Astrocyte (in vitro differentiated cells and primary cell): ENCODE measurements around the gene GRIN3A. TPM values are rescaled to one million over a fixed set of nuclear protein-coding genes. Genes with fewer than 3 reads are reported as not detected.

Source experiments
- DNase-seq: peaks from one replicate; pipeline ENCODE4 v3.0.0-alpha.2; 2010; ENCODE audit warnings: low read depth
- FAIRE-seq: peaks from 2 replicates; lab custom pipeline; 2011; peaks lifted over from hg19 to GRCh38; lab: Jason Lieb, UNC
- H2AFZ ChIP-seq: 2 replicates; pipeline ENCODE4 v1.6.0; 2012; ENCODE audit warnings: low read depth, low read length, inconsistent platforms
- H3K27ac ChIP-seq: 2 replicates; pipeline ENCODE4 v1.5.1; 2011; ENCODE audit warnings: low read depth, low read length, inconsistent platforms
- H3K27me3 ChIP-seq: 2 replicates; pipeline ENCODE4 v1.6.0; 2011; ENCODE audit warnings: low read length, inconsistent platforms; ENCODE audit not compliant: insufficient read depth
- H3K36me3 ChIP-seq: 2 replicates; pipeline ENCODE4 v1.5.1; 2011; ENCODE audit warnings: low read length, inconsistent platforms; ENCODE audit not compliant: insufficient read depth
- H3K4me1 ChIP-seq: 2 replicates; pipeline ENCODE4 v1.5.1; 2011; ENCODE audit warnings: low read length, inconsistent platforms; ENCODE audit not compliant: insufficient read depth
- H3K4me2 ChIP-seq: 2 replicates; pipeline ENCODE4 v1.6.0; 2012; ENCODE audit warnings: low read length, inconsistent platforms
- H3K4me3 ChIP-seq: 2 replicates; pipeline ENCODE4 v1.5.1; 2011; ENCODE audit warnings: low read depth, mild to moderate bottlenecking, low read length, inconsistent platforms; ENCODE audit not compliant: insufficient read depth
- H3K79me2 ChIP-seq: 2 replicates; pipeline ENCODE4 v1.6.0; 2012; ENCODE audit warnings: mild to moderate bottlenecking, low read length, inconsistent platforms; ENCODE audit not compliant: insufficient read depth
- H3K9ac ChIP-seq: 2 replicates; pipeline ENCODE4 v1.6.0; 2012; ENCODE audit warnings: mild to moderate bottlenecking, low read length, inconsistent platforms
- H3K9me3 ChIP-seq: 2 replicates; pipeline ENCODE4 v1.5.1; 2012; ENCODE audit warnings: low read depth, mild to moderate bottlenecking, low read length, inconsistent platforms; ENCODE audit not compliant: insufficient read depth
- H4K20me1 ChIP-seq: 2 replicates; pipeline ENCODE4 v1.6.0; 2012; ENCODE audit warnings: low read length, inconsistent platforms; ENCODE audit not compliant: insufficient read depth
- H3K27ac Mint-ChIP-seq: one replicate; pipeline ENCODE4 v1.8.0; 2021; ENCODE audit warnings: mild to moderate bottlenecking, mixed read lengths; ENCODE audit not compliant: unreplicated experiment
- H3K27me3 Mint-ChIP-seq: one replicate; pipeline ENCODE4 v1.8.0; 2021; ENCODE audit warnings: low read depth, mixed read lengths; ENCODE audit not compliant: unreplicated experiment
- H3K36me3 Mint-ChIP-seq: one replicate; pipeline ENCODE4 v1.8.0; 2021; ENCODE audit warnings: low read depth, mixed read lengths; ENCODE audit not compliant: unreplicated experiment
- H3K4me1 Mint-ChIP-seq: one replicate; pipeline ENCODE4 v1.8.0; 2021; ENCODE audit warnings: low read depth, mixed read lengths; ENCODE audit not compliant: unreplicated experiment
- H3K4me3 Mint-ChIP-seq: one replicate; pipeline ENCODE4 v1.8.0; 2021; ENCODE audit warnings: mild to moderate bottlenecking, moderate library complexity, mixed read lengths; ENCODE audit not compliant: unreplicated experiment
- H3K9me3 Mint-ChIP-seq: one replicate; pipeline ENCODE4 v1.8.0; 2021; ENCODE audit warnings: mild to moderate bottlenecking, mixed read lengths; ENCODE audit not compliant: unreplicated experiment
- CTCF ChIP-seq: IDR thresholded peaks from 2 replicates; pipeline ENCODE4 v1.5.1; 2011; ENCODE audit warnings: low read depth, mild to moderate bottlenecking, inconsistent platforms, low read length, moderate library complexity; ENCODE audit not compliant: insufficient read depth
- EZH2 ChIP-seq: IDR thresholded peaks from 2 replicates; pipeline ENCODE4 v1.6.1; 2012; ENCODE audit warnings: mild to moderate bottlenecking, low read length, inconsistent platforms; ENCODE audit not compliant: insufficient read depth
- total RNA-seq: library from RNA; stranded (reverse); gene quantifications from 2 replicates; pipeline ENCODE4 v1.2.1, GENCODE V29; 2021

GRIN3A gene
- total RNA-seq, 1 donor from 2014 or later, result not detected

DNA sequence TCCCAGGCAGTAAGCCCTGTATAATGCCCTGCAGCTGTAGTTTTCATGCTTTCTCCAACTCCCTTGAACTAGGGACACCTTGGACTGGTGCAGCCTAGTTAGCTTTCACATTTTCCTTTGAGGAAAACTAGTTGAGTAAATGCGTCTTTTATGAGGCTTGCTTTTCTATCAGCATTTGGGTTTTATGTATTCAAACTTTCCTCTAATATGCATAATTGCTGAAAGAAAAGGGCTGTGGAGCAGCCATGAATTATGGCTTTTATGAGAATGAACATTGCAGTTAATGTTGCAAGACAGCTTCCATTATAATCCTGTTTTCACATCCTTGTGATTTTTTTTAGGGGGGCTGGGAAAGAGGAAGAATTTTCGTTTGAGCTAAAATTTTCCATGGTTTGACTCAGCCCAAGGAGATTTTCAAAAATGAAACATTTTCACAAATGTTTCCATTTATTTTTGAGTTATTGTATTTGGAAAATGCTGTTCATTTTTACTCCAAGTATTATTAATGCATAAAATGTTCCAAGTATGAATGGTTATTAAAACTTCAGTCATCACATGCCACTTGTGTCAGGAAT lies 85.8 kb downstream of the GRIN3A start:
- no peaks in the 10 kb centered on the region for H3K4me1 Mint-ChIP-seq
- H3K9me3 ChIP-seq, result peaks cover 3% of the 10 kb centered on the region
- no peaks in the 10 kb centered on the region for H3K4me1 ChIP-seq
- H3K36me3 Mint-ChIP-seq, result no peaks in the 10 kb centered on the region
- DNase-seq (no peak), FAIRE-seq (no peak)
- H3K4me3 Mint-ChIP-seq, result no peak overlapping the region
- no peak overlapping the region for H3K27ac ChIP-seq
- H3K27me3 Mint-ChIP-seq, result no peaks in the 10 kb centered on the region
- H4K20me1 ChIP-seq, result no peaks in the 10 kb centered on the region
- H3K9ac ChIP-seq, result no peak overlapping the region
- H3K27ac Mint-ChIP-seq, result no peak overlapping the region
- no peak overlapping the region for H2AFZ ChIP-seq
- H3K27me3 ChIP-seq, result no peaks in the 10 kb centered on the region
- H3K36me3 ChIP-seq, result no peaks in the 10 kb centered on the region
- TF ChIP-seq CTCF (no peak), EZH2 (no peak)
- H3K79me2 ChIP-seq, result no peaks in the 10 kb centered on the region
- no peak overlapping the region for H3K4me3 ChIP-seq
- no peak overlapping the region for H3K4me2 ChIP-seq
- no peaks in the 10 kb centered on the region for H3K9me3 Mint-ChIP-seq

- Mint-ChIP-seq H3K4me1 (no peaks in the 10 kb centered on the region), H3K9me3 (no peaks in the 10 kb centered on the region), H3K27me3 (no peaks in the 10 kb centered on the region), H3K27ac (no peak overlapping the region), H3K36me3 (no peaks in the 10 kb centered on the region), H3K4me3 (no peak overlapping the region)
- Histone ChIP-seq H4K20me1 (no peaks in the 10 kb centered on the region), H3K27ac (no peak overlapping the region), H3K27me3 (no peaks in the 10 kb centered on the region), H2AFZ (no peak overlapping the region), H3K9me3 (peaks cover 3% of the 10 kb centered on the region), H3K4me2 (no peak overlapping the region), H3K36me3 (no peaks in the 10 kb centered on the region), H3K79me2 (no peaks in the 10 kb centered on the region), H3K4me1 (no peaks in the 10 kb centered on the region), H3K9ac (no peak overlapping the region), H3K4me3 (no peak overlapping the region)
- no peak for TF ChIP-seq CTCF
- DNase-seq, result no peak
- no peak for FAIRE-seq
Measured at GRCh38 chr9:101650142-101650541, 88.3 kb downstream of the GRIN3A start.

DNA sequence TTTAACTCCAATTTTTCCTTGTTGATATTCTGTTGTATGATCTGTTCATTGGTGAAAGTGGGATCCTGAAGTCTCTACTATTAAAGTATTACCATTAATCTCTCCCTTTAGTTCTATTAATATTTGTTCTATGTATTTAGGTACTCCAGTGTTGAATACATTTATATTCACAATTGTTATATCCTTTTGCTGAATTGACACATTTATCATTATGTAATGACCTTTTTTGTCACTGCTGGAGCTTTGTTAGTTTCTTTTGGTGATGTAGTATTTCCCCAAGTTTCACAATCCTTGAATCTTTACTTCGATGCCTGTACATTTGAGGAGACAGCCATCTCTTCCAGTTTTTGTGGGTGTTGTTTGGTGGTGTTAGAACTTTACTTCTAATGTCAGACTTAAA lies 90.0 kb downstream of the GRIN3A start:
- Mint-ChIP-seq H3K4me1 (no peaks in the 10 kb centered on the region), H3K36me3 (no peaks in the 10 kb centered on the region), H3K27ac (no peak overlapping the region), H3K27me3 (no peaks in the 10 kb centered on the region), H3K4me3 (no peak overlapping the region), H3K9me3 (peaks cover 1% of the 10 kb centered on the region)
- Histone ChIP-seq H3K9me3 (peaks cover 3% of the 10 kb centered on the region), H2AFZ (no peak overlapping the region), H3K27me3 (no peaks in the 10 kb centered on the region), H3K79me2 (no peaks in the 10 kb centered on the region), H3K36me3 (no peaks in the 10 kb centered on the region), H3K4me2 (no peak overlapping the region), H4K20me1 (no peaks in the 10 kb centered on the region), H3K27ac (no peak overlapping the region), H3K4me1 (no peaks in the 10 kb centered on the region), H3K9ac (no peak overlapping the region), H3K4me3 (no peak overlapping the region)
- FAIRE-seq (no peak), DNase-seq (no peak)
- no peak for TF ChIP-seq EZH2
